Stimulated activated CD4-positive, alpha-beta T cell treated with anti-CD3 and anti-CD28 coated beads, Interleukin-1b, Interleukin-23, amount 100 ng/mL, for 48 hours (primary cell): Measurements from ENCODE around the gene CRKL.
"Not testable (repeated sequence)": the region's sequence is repeated elsewhere in the genome, so short reads cannot be mapped to it uniquely, and the experiment has no call there.

Experiments
- DNase-seq: peaks from one replicate; pipeline ENCODE4 v3.0.0-alpha.2; 2020

CRKL gene

DNA sequence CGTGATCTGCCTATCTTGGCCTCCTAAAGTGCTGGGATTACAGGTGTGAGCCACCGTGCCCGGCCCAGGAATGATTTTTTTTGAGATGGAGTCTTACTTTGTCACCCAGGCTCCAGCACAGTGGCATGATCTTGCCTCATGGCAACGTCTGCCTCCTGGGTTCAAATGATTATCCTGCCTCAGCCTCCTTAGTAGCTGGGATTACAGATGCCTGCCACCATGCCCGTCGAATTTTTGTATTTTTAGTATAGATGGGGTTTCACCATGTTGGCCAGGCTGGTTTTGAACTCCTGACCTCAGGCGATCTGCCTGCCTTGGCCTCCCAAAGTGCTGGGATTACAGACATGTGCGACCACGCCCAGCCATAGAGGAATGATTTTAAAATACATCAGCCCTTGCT lies 17.8 kb downstream of the CRKL start:
- not testable (repeated sequence) for DNase-seq

- DNase-seq, result not testable (repeated sequence)
Measured at GRCh38 chr22:20935780-20936539, 18.8 kb downstream of the CRKL start.

GRCh38 chr22:20937031-20937793 lies 20.0 kb downstream of the CRKL start:
- DNase-seq, result no peak

- DNase-seq, result no peak
Measured at GRCh38 chr22:20937794-20938671, 20.8 kb downstream of the CRKL start.

DNA sequence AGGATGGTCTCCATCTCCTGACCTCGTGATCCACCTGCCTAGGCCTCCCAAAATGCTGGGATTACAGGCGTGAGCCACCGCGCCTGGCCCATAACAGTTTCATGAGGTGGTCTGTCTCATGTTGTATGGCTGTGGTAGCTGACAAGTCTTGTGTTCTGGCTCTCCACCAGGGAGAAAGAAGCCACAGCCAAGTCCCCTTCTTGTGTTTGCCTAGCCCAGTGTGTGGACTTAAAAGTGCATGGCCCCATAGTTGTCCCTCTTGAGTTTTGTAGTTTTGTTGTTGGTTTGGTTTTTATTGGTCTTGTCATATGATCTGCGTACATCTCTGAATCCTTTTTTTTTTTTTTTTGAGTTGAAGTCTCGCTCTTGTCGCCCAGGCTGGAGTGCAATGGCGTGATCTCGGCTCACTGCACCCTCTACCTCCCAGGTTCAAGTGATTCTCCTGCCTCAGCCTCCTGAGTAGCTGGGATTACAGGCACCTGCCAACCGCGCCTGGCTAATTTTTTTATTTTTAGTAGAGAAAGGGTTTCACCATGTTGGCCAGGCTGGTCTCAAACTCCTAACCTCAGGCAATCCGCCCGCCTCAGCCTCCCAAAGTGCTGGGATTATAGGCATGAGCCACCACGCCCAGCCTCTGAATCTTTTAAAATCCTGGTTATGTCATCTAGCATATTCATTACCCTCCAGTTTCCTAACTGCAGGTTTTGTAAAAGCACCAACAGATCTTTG lies 22.4 kb downstream of the CRKL start:
- not testable (repeated sequence) for DNase-seq

GRCh38 chr22:20940186-20940651 lies 23.0 kb downstream of the CRKL start:
- DNase-seq, result no peak

DNA sequence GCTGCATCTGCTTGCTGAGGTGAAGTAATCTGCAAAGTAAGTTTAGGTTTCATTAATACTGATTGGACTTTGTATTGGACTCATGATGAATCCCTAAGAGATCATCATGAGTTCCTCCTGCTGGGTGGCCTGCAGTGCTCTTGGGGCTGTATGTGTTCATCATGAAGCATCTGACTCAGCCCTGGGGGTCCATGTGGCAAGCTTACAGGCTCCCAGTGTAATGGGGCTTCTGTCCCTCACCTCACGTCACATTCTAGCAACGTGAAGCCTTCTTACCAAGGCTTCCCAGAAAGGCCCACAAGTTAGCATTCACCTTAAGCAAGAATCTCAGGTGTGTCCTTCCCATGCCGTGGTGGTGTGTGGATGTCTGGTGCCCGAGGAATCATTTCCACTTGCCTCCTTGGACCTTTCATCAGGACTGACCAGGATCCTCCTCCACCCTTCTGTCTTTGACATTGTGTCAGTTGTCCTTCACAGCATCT lies 23.7 kb downstream of the CRKL start:
- no peak for DNase-seq

GRCh38 chr22:20942203-20942902 lies 25.1 kb downstream of the CRKL start:
- not testable (repeated sequence) for DNase-seq

GRCh38 chr22:20943104-20943933 lies 26.1 kb downstream of the CRKL start:
- no peak for DNase-seq

DNA sequence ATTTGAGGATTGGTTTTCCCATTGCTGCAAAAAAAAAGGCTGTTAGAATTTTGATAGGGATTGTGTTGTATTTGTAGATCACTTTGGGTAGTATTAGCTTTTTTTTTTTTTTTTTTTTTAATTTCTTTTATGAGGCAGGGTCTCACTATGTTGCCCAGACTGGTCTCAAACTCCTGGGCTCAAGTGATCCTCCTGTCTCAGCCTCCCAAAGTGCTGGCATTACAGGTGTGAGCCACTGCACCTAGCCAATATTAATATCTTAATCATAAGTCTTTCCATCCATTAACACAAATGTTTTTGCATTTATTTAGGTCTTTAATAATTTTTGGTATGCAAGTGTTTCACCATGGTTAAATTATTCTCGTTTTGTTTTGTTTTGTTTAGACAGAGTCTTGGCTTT lies 26.8 kb downstream of the CRKL start:
- DNase-seq, result no peak

- DNase-seq, result no peak
Measured at GRCh38 chr22:20945578-20945934, 28.3 kb downstream of the CRKL start.

DNA sequence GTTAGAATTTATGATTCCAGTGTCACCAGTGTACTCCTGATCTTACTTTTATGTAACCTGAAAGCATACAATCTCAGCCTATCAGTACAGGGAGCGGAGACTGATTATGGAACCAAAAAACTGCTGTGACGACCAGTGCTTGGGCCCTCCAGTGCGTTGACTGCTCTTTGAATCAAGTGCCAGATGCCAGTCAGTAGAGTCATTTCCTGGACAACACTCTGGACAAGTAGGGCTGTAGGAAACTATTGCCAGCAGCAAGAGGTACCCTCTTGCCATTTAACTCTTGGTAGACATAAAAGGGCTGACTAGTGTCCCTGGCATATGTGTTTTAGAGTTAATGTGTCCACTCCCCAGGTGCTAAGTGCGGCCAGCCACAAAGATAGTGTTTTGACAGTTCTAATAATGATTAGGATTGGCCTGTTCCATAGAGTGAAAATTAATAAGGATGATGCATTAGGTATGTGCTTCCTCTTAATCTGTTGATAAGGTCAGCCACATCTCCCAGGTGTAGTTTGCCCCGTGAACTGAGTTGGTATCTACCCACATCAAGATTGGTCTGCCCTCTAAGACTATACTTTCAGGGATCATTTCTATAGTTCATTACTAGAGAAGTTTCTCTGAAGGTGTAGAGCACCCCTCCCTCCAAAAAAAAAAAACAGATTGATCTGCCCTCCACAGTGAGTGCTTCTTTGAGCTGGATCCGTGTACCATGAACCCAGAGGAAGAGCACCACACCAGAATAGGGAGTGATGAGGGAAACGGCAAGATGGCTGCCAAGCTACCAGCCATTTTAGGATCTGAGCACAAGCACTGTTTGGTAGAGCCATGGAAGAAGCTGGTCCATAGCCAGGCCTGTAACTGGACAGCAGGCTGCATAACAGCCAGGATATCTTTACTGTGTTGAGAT lies 29.1 kb downstream of the CRKL start:
- no peak for DNase-seq

- DNase-seq, result no peak
Measured at GRCh38 chr22:20946991-20947390, 29.8 kb downstream of the CRKL start.

DNA sequence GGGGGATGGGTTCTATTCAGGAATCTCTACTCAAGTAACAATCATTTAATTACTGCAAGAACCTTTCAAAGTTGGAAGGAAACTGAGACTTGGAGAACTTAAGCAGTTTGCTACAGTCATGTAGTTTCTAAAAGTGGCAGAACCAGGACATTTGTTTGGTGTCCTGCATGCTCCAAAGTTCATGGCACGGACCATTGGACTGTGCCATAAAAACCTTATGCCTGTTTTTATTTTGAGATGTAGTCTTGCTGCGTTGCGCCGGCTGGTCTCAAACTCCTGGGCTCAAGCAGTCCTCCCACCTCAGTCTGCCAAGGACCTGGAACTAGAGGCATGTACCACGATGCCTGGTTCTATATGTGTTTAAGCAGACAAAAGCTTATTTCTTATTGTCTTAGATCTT lies 31.2 kb downstream of the CRKL start:
- no peak for DNase-seq

- DNase-seq, result no peak
Measured at GRCh38 chr22:20948989-20949388, 31.8 kb downstream of the CRKL start.

DNA sequence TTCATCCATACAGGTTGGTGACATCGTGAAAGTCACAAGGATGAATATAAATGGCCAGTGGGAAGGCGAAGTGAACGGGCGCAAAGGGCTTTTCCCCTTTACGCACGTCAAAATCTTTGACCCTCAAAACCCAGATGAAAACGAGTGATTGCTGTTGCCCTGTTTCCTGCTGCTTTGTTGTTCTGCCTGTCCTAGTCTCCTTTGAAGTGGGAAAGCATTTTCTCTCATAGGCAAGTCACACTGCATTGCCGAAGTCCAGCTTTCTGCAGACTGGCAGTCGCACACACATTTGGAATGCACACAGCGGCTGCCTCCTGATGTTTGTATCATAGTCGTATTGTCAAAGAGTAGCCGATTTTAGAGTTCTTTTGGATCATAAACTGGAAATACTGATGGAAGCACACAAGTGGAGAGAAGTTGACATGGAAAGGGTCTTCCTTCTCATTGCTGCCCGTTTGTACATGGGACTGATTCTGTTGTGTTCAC lies 32.5 kb downstream of the CRKL start:
- DNase-seq, result no peak

GRCh38 chr22:20951151-20951931 lies 34.1 kb downstream of the CRKL start:
- no peak for DNase-seq

- DNase-seq, result no peak
Measured at GRCh38 chr22:20951932-20952380, 34.7 kb downstream of the CRKL start.
